Lower leg skin (tissue), 4 donors: ENCODE results near the gene CHRNG. TPM values are rescaled to one million over a fixed set of nuclear protein-coding genes. Genes with fewer than 3 reads are reported as not detected.

ENCODE experiments used
- DNase-seq, 2 donors: peaks; one replicate each; pipeline ENCODE4 v3.0.0-alpha.2; 2019; ENCODE audit warnings: low spot score in 2 of 2
- H3K4me3 ChIP-seq: fragments of 200-600 bp; sonication (generic); 2 replicates; pipeline ENCODE4 v1.5.1; 2017; ENCODE audit warnings: mild to moderate bottlenecking, low read depth; ENCODE audit not compliant: poor library complexity, severe bottlenecking
- POLR2A ChIP-seq, 2 donors: fragments of 450-650 bp; IDR thresholded peaks; one replicate each; pipeline ENCODE4 v1.6.1; 2016 to 2017; ENCODE audit warnings: antibody characterized with exemption in 2 of 2, mild to moderate bottlenecking in 1 of 2, moderate library complexity in 1 of 2
- WGBS, 2 donors: methylation state at CpG; one replicate each; pipeline ENCODE4 v1.1.5; 2018; 5-methylcytosine and 5-hydroxymethylcytosine counted together
- intact Hi-C: fragments of 100-400 bp; cut with DNase I; formaldehyde crosslinking; loops from one replicate; pipeline ENCODE4 v1.15.0; 2023; ENCODE audit warnings: low total_unique reads
- total RNA-seq, 4 donors: library from RNA; depleted of rRNA; stranded (reverse); fragments of >200 nt; gene quantifications; one replicate each; pipeline ENCODE4 v1.1.0, GENCODE V29; 2016
- TF ChIP-seq, protein P1 (sequence below), 3 donors: fragments of 450-650 bp; IDR thresholded peaks; one replicate each; pipeline ENCODE4 v1.5.1; 2016; ENCODE audit warnings: antibody characterized with exemption in 3 of 3, mild to moderate bottlenecking in 3 of 3, moderate library complexity in 2 of 3

Gene CHRNG
- total RNA-seq, 4 donors from 2014 or later = not detected

DNA sequence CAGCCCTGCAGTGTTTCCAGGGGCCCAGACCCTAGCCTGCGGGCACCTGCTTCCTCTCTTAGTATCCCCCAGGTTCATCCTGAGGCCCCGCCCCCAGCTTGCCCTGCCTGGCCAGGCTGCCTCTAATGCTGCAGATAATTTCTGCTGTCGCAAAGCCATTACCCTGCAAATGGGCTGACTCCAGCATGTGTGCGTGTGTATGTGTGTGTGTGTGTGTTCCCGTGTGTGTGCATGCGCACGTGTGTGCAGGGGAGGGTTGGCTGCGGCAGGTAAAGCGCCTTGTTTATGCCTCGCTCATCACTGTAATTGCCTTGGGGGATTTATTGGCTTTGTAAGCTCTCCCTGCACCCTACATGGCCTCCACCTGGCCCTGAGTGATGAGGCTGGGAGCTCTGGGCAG, 26.9 kb upstream of the CHRNG start:
- 58 to 60% methylated on average over 10 of the region's 10 CpGs for WGBS, 2 donors
- TF ChIP-seq, protein P1, sequence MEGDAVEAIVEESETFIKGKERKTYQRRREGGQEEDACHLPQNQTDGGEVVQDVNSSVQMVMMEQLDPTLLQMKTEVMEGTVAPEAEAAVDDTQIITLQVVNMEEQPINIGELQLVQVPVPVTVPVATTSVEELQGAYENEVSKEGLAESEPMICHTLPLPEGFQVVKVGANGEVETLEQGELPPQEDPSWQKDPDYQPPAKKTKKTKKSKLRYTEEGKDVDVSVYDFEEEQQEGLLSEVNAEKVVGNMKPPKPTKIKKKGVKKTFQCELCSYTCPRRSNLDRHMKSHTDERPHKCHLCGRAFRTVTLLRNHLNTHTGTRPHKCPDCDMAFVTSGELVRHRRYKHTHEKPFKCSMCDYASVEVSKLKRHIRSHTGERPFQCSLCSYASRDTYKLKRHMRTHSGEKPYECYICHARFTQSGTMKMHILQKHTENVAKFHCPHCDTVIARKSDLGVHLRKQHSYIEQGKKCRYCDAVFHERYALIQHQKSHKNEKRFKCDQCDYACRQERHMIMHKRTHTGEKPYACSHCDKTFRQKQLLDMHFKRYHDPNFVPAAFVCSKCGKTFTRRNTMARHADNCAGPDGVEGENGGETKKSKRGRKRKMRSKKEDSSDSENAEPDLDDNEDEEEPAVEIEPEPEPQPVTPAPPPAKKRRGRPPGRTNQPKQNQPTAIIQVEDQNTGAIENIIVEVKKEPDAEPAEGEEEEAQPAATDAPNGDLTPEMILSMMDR (IDR thresholded peaks at IDR 0.05) = no peak
- no peak for TF ChIP-seq POLR2A (IDR thresholded peaks at IDR 0.05)
- no peak for DNase-seq
- intact Hi-C loops = no loop called here
- no peak overlapping the region for H3K4me3 ChIP-seq

DNA sequence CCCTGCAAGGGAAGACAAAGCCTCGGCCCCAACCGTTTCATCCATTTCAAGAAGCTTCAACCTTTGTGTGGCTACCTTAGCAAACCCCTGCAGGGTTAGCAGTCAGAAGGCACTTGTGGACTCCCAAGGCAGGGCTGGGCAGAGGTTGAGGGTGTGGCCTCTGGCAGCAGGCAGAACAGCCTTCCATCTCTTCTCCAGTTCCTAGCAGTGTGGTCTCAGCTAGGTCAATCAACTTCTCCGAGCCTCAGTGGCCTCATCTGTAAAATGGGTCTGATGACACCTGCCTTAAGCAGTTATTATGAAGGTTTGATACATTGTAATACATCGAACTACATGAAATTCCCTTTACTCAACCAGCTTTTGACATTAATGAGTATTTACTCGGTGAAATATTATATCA, 26.1 kb upstream of the CHRNG start:
- intact Hi-C loops = no loop called here
- DNase-seq = no peak
- TF ChIP-seq POLR2A (IDR thresholded peaks at IDR 0.05) = no peak
- TF ChIP-seq, protein P1 (IDR thresholded peaks at IDR 0.05) = no peak
- no peak overlapping the region for H3K4me3 ChIP-seq
- WGBS, 2 donors = 77 to 82% methylated on average over 5 of the region's 5 CpGs

DNA sequence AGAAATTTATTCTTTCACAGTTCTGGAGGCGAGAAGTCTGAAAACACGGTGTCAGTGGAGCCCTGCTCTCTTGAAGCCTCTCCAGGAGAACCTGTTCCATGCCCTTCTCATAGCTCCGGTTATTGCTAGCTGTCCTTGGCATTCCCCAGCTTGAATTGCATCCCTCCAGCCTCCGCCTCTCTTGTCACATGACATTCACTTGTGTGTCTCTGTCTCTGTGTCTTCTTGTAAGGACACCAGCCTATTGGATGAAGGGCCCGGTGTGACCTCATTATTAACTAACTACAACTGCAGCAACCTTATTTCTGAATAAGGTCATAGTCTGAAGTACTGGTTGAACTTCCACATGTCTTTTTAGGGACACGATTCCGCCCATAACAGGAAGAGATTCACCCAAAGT, 23.9 kb upstream of the CHRNG start:
- DNase-seq = no peak
- WGBS, 2 donors = 87 to 89% methylated on average over 7 of the region's 7 CpGs
- TF ChIP-seq, protein P1 (IDR thresholded peaks at IDR 0.05) = no peak
- no peak for TF ChIP-seq POLR2A (IDR thresholded peaks at IDR 0.05)
- intact Hi-C loops = no loop called here
- H3K4me3 ChIP-seq = no peak overlapping the region

DNA sequence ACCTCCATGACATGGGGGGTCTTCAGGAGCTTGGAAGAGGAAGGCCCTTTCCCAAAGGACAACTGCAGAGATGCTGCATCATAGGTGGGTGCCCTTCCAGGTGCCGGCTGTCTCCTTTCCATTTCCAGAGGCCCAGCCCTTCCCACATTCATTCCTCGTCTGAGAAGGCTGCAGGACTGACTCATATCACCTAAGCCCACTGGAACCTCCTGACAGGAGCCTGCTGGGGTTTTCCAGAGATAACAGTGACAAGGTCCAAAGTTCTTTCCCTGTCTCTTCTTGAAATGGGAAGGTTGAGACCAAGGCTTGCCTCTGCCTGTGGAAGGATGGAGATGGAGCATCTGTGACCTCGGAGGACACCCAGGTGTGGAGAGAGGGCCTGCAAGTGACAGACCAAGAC, 22.9 kb upstream of the CHRNG start:
- H3K4me3 ChIP-seq = no peak overlapping the region
- 92 to 96% methylated on average over 3 of the region's 3 CpGs for WGBS, 2 donors
- DNase-seq = no peak
- intact Hi-C loops = no loop called here
- TF ChIP-seq, protein P1 (IDR thresholded peaks at IDR 0.05) = no peak
- TF ChIP-seq POLR2A (IDR thresholded peaks at IDR 0.05) = no peak

DNA sequence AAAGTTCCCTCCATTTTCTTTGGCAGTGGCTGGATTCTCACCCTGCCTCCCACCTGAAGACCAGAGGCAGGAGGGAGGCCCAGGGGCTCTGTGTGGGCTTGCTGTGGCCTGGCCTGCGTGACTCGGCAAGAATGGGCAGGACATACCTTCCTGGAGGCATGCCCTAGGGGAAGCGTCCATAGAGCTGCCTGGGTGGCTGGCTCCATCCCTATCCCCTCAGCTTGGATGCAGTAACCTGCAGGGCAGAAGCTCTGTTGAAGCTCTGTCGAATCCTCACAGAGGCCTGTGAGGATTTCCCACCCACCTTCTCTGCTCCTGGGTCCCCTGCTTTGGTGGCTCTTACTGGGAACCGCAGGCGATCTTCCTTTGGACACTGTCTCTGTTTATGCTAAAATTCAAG, 20.6 kb upstream of the CHRNG start:
- intact Hi-C loops = no loop called here
- H3K4me3 ChIP-seq = no peak overlapping the region
- 69 to 73% methylated on average over 4 to 6 of the region's 6 CpGs for WGBS, 2 donors
- no peak for TF ChIP-seq POLR2A (IDR thresholded peaks at IDR 0.05)
- TF ChIP-seq, protein P1 (IDR thresholded peaks at IDR 0.05) = no peak
- no peak for DNase-seq
